IMR-90 (cell line): ENCODE results near the gene HMOX2. TPM values are rescaled to one million over a fixed set of nuclear protein-coding genes. Genes with fewer than 3 reads are reported as not detected.

Source experiments
- BHLHE40 ChIP-seq: fragments of 150-350 bp; IDR thresholded peaks from 2 replicates; pipeline ENCODE4 v1.6.1; 2016; ENCODE audit warnings: mild to moderate bottlenecking, low read depth, low read length
- CHD1 ChIP-seq: IDR thresholded peaks from 2 replicates; pipeline ENCODE4 v1.6.1; 2012; ENCODE audit warnings: low read depth, low read length, improper control_type of control experiment
- FOS ChIP-seq: fragments of 150-350 bp; IDR thresholded peaks from 2 replicates; pipeline ENCODE4 v1.6.1; 2016; ENCODE audit warnings: low read depth, low read length
- POLR2A ChIP-seq: IDR thresholded peaks from 2 replicates; pipeline ENCODE4 v1.6.1; 2012; ENCODE audit warnings: mild to moderate bottlenecking, low read depth, low read length
- RCOR1 ChIP-seq: IDR thresholded peaks from 2 replicates; pipeline ENCODE4 v1.6.1; 2012; ENCODE audit warnings: mild to moderate bottlenecking, low read length, improper control_type of control experiment; ENCODE audit not compliant: insufficient replicate concordance
- RFX5 ChIP-seq: IDR thresholded peaks from 2 replicates; pipeline ENCODE4 v1.8.0; 2012; ENCODE audit warnings: low read depth, mild to moderate bottlenecking, low read length, moderate library complexity
- polyA plus RNA-seq, 3 experiments: library from polyadenylated mRNA; depleted of rRNA; stranded (reverse); fragments of >200 nt; gene quantifications; 2 replicates each; pipeline ENCODE4 v1.2.3, GENCODE V29; 2012; ENCODE audit warnings: low replicate concordance in 1 of 3
- total RNA-seq: library from RNA; depleted of rRNA; stranded (reverse); fragments of >200 nt; gene quantifications from 2 replicates; pipeline ENCODE4 v1.2.3, GENCODE V29; 2012
- TF ChIP-seq, protein P1 (sequence below): fragments of 150-350 bp; IDR thresholded peaks from 2 replicates; pipeline ENCODE4 v1.6.1; 2016; ENCODE audit warnings: low read depth, mild to moderate bottlenecking, low read length, moderate library complexity, borderline replicate concordance

Gene HMOX2
- total and polyA plus RNA-seq, 2 of the 4 experiments (the other 2 are of a cell fraction): 93.9 to 98.8 TPM

DNA sequence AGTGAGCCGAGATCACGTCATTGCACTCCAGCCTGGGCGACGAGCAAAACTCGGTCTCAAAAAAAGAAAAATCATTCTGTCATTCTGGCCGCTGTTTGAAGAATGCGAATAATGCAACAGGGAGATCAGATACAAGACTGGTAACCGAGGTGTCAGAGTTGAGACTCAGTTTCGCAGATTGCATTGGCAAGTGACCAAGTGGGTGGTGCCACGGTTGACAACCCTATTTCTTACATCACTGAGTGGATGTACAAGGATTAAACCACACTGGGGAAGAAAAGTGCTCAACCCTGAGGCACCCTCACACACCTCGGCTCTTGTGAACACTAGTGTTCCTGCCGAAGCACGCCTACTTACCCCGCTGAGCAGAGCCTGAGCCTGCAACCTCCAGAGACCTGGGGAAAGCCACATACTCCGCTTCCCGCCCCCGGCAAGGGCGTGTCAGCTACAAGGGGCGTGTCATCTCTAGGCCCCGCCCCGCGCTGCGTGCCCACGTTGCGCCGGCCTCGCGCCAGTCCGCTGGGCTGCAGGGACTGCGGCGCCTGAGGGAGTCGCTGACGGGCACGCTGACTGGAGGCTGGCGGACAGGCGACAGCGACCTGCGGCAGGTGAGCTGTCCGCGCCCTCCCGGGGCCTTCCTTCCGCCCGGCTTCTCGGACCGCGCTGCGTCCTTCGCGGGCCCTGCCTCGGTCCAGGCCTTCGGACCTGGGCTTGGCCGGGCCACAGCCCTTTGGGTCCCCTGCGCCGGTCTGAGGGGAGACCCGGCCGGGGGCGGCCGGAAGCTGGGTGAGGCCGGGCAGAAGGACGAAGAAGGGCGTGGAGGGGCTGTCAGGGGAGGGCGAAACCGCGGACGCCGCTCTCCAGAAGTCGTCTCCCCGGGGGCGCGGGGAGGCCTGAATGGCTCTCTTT, at the start of gene HMOX2 (continued):
- TF ChIP-seq, protein P1, sequence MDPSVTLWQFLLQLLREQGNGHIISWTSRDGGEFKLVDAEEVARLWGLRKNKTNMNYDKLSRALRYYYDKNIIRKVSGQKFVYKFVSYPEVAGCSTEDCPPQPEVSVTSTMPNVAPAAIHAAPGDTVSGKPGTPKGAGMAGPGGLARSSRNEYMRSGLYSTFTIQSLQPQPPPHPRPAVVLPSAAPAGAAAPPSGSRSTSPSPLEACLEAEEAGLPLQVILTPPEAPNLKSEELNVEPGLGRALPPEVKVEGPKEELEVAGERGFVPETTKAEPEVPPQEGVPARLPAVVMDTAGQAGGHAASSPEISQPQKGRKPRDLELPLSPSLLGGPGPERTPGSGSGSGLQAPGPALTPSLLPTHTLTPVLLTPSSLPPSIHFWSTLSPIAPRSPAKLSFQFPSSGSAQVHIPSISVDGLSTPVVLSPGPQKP: no peak
- TF ChIP-seq RCOR1: no peak
- no peak for TF ChIP-seq CHD1
- peak; percentile 36; the same call in 1 of the 2 replicates for TF ChIP-seq BHLHE40
- TF ChIP-seq FOS: no peak
- peak; percentile 59; the same call in 1 of the 2 replicates for TF ChIP-seq POLR2A
- TF ChIP-seq RFX5: no peak
